Endothelial cell of umbilical vein (primary cell): Measurements from ENCODE around the gene CBL. TPM values are rescaled to one million over a fixed set of nuclear protein-coding genes. Genes with fewer than 3 reads are reported as not detected.

Experiments
- BruUV-seq: library from RNA; stranded (reverse); fragments of 400-500 nt; replicated peaks from 2 replicates; lab custom pipeline; 2021; lab: Mats Ljungman, UMichigan
- CTCF ChIA-PET: fragments of 300-600, 350-600 bp; sonication (Branson Sonifier 250); formaldehyde crosslinking; loops from one replicate; lab custom pipeline; 2021; ENCODE audit warnings: antibody characterized with exemption, inconsistent platforms; lab: Charles Lee
- POLR2A ChIA-PET: fragments of 300-600, 350-600 bp; sonication (Branson Sonifier 250); formaldehyde crosslinking; loops from one replicate; lab custom pipeline; 2021; ENCODE audit warnings: antibody characterized with exemption, inconsistent platforms; lab: Charles Lee
- DNase-seq: peaks from one replicate; pipeline ENCODE4 v3.0.0-alpha.2; 2011; ENCODE audit warnings: low read depth, low spot score
- FAIRE-seq: peaks from 2 replicates; lab custom pipeline; 2011; peaks lifted over from hg19 to GRCh38; lab: Jason Lieb, UNC
- H2AFZ ChIP-seq: 2 replicates; pipeline ENCODE4 v1.6.0; 2012; ENCODE audit warnings: low read depth, low read length, control low read depth, inconsistent platforms
- H3K27ac ChIP-seq: 2 replicates; pipeline ENCODE4 v1.5.1; 2011; ENCODE audit warnings: low read depth, mild to moderate bottlenecking, control low read depth, low read length, moderate library complexity; ENCODE audit not compliant: insufficient read depth
- H3K27me3 ChIP-seq, 2 experiments: 2 replicates each; pipeline versions ENCODE4 v1.6.0 to v1.6.1; 2011; ENCODE audit warnings: low read length in 2 of 2, mixed read lengths in 1 of 2; ENCODE audit not compliant: control insufficient read depth in 2 of 2, insufficient read depth in 2 of 2
- H3K36me3 ChIP-seq, 2 experiments: 2 replicates in 1 of 2; 3 replicates in 1 of 2; pipeline ENCODE4 v1.5.1; 2011; ENCODE audit warnings: low read length in 2 of 2, mild to moderate bottlenecking in 1 of 2, moderate library complexity in 1 of 2; ENCODE audit not compliant: control insufficient read depth in 2 of 2, insufficient read depth in 2 of 2; ENCODE audit errors: extremely low read depth in 1 of 2
- H3K4me1 ChIP-seq: 3 replicates; pipeline ENCODE4 v1.5.1; 2011; ENCODE audit warnings: mild to moderate bottlenecking, low read length; ENCODE audit not compliant: control insufficient read depth, insufficient read depth; ENCODE audit errors: extremely low read depth
- H3K4me2 ChIP-seq: 2 replicates; pipeline ENCODE4 v1.6.1; 2011; ENCODE audit warnings: low read length, control low read depth, mixed read lengths; ENCODE audit not compliant: insufficient read depth
- H3K4me3 ChIP-seq, 3 experiments: fragments of 200-600 bp in 1 of 3; sonication (generic), shearing (Covaris generic) in 1 of 3; replicated peaks in 1 of 3; 2 replicates each; pipeline ENCODE4 v1.5.1; 2011 to 2016; ENCODE audit warnings: control low read depth in 3 of 3, low read length in 3 of 3, mild to moderate bottlenecking in 2 of 3, inconsistent platforms in 1 of 3, low read depth in 1 of 3, moderate library complexity in 1 of 3; ENCODE audit not compliant: insufficient read depth in 1 of 3
- H3K79me2 ChIP-seq: 2 replicates; pipeline ENCODE4 v1.6.0; 2012; ENCODE audit warnings: low read length, inconsistent platforms; ENCODE audit not compliant: control insufficient read depth, insufficient read depth
- H3K9ac ChIP-seq: replicated peaks from 2 replicates; pipeline ENCODE3; 2011; ENCODE audit warnings: low read length, control low read depth; ENCODE audit not compliant: insufficient read depth; ENCODE audit errors: extremely low read depth
- H3K9me1 ChIP-seq: replicated peaks from 3 replicates; pipeline ENCODE4 v1.6.0; 2011; ENCODE audit warnings: mild to moderate bottlenecking, low read length; ENCODE audit not compliant: control insufficient read depth, insufficient read depth; ENCODE audit errors: extremely low read depth
- H3K9me3 ChIP-seq: replicated peaks from 2 replicates; pipeline ENCODE4 v1.5.1; 2012; ENCODE audit warnings: low read length, inconsistent platforms; ENCODE audit not compliant: control insufficient read depth, insufficient read depth
- H4K20me1 ChIP-seq: replicated peaks from 2 replicates; pipeline ENCODE3; 2011; ENCODE audit warnings: mild to moderate bottlenecking, low read length; ENCODE audit not compliant: control insufficient read depth, insufficient read depth; ENCODE audit errors: extremely low read depth
- EZH2 ChIP-seq: IDR thresholded peaks from 2 replicates; pipeline ENCODE4 v1.6.1; 2012; ENCODE audit warnings: borderline replicate concordance, low read depth, mild to moderate bottlenecking, moderate library complexity, low read length, inconsistent platforms; ENCODE audit not compliant: severe bottlenecking
- FOS ChIP-seq: IDR thresholded peaks from 2 replicates; pipeline ENCODE4 v1.6.1; 2011; ENCODE audit warnings: mild to moderate bottlenecking, low read length, moderate library complexity, borderline replicate concordance; ENCODE audit not compliant: insufficient read depth
- GATA2 ChIP-seq: IDR thresholded peaks from 2 replicates; pipeline ENCODE4 v1.7.0; 2011; ENCODE audit warnings: low read depth, mild to moderate bottlenecking, moderate library complexity, mixed read lengths, low read length; ENCODE audit not compliant: insufficient read length, insufficient read depth
- MYC ChIP-seq: IDR thresholded peaks from one replicate; pipeline ENCODE4 v1.6.1; 2011; ENCODE audit warnings: mild to moderate bottlenecking, low read depth, low read length
- POLR2AphosphoS5 ChIP-seq: IDR thresholded peaks from 2 replicates; pipeline ENCODE4 v1.6.1; 2012; ENCODE audit warnings: low read depth, mild to moderate bottlenecking, control low read depth, low read length, moderate library complexity; ENCODE audit not compliant: insufficient read depth
- dilution Hi-C: fragments of 300-500 bp; cut with MboI; formaldehyde crosslinking; loops from one replicate; pipeline ENCODE4 v1.15.0; 2019; ENCODE audit warnings: low sequenced_read_pairs; ENCODE audit not compliant: extremely low pct_ligation_motif_present
- intact Hi-C: fragments of 100-400 bp; cut with micrococcal nuclease; formaldehyde crosslinking; loops from one replicate; pipeline ENCODE4 v1.10.0; 2022
- polyA plus RNA-seq, 4 experiments: library from polyadenylated mRNA; depleted of rRNA in 3 of 4; stranded (reverse) in 3 of 4; unstranded in 1 of 4; fragments of >200 nt; gene quantifications; 2 replicates each; pipeline versions ENCODE4 v1.2.1 to v1.2.3, GENCODE V29; 2011 to 2012; ENCODE audit warnings: missing spikeins in 1 of 4
- total RNA-seq: library from RNA; stranded (reverse); gene quantifications from 2 replicates; pipeline ENCODE4 v1.2.3, GENCODE V29; 2021
- TF ChIP-seq, protein P1 (sequence below), 2 donors: IDR thresholded peaks; 1 replicate in 1 of 2; 2 replicates in 1 of 2; pipeline ENCODE4 v1.5.1; 2011; ENCODE audit warnings: low read length in 2 of 2, mild to moderate bottlenecking in 2 of 2, moderate library complexity in 2 of 2, control low read depth in 1 of 2, inconsistent platforms in 1 of 2, low read depth in 1 of 2; ENCODE audit not compliant: insufficient read depth in 1 of 2; ENCODE audit errors: extremely low read depth in 1 of 2

The CBL gene
- total and polyA plus RNA-seq, 2 donors (not counting 3 experiments of a cell fraction or from before 2014, with no cell fraction given): 15.5 to 41.5 TPM

DNA sequence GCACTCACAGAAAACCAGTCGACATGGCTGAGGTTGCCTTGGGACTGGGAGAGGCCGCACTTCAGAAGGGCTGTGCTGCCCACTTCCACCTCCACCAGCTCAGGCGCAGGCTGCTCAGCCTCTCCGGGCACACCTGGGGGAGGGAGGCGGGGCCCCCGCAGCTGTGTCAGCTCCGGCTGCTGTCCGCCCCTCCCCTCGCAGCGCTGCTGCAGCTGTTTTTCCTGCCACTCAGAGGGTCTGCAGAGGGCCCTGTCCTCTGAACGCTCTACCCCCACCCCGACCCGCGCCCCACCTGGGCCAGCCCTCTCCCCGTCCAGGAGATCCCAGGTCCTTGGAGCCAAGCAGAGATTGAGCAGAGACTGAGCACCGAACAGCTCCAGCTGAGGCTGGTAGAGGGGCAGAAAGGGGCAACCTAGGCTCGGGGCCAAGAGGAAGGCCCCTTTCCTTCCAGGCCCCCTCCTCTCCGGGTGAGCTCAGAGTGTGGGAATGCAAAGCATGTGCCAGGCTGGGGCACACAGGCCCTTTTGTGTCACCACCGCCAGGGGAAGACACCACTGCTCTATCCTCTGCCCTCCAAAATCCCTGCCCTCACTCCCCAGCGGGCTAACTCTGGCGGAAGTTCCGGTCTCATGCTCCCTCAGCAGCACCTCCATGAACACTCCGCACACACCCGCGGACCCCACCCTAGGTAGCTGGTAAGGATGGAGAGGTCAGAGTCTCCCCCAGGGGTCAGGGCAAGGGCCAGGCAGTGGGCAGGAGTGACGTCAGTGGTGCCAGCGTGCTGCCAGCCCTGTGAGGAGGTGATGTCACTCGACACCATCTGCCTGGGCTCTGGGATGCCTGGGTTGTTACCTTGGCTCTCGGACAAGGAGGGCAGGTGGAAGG, 109.2 kb downstream of the CBL start:
- Histone ChIP-seq H3K79me2 (peaks cover 64% of the 10 kb centered on the region), H2AFZ (no peak overlapping the region), H3K4me2 (peak overlapping the region; percentile 62), H4K20me1 (no peaks in the 10 kb centered on the region), H3K9me1 (no peaks in the 10 kb centered on the region), H3K4me1 (peaks cover 44% of the 10 kb centered on the region), H3K36me3 (peaks cover 14 to 40% of the 10 kb centered on the region in 2 experiments), H3K9ac (peak overlapping the region; percentile 81), H3K9me3 (no peaks in the 10 kb centered on the region), H3K27ac (peak overlapping the region; percentile 80), H3K27me3 (no peaks in the 10 kb centered on the region), H3K4me3 (peak overlapping the region; percentile 87 to 93 (median 89))
- ChIA-PET POLR2A (interaction anchor here (1.0 to 1.1 kb wide), 2 partner anchors 9 to 23 kb away, joined by 4 to 6 read pairs; no protein-coding TSS in a partner anchor), CTCF (interaction anchor here (0.7 to 15.9 kb wide), 7 partner anchors 8 to 59 kb away, joined by 3 to 301 read pairs (median 5); partner anchors contain the start of genes C1QTNF5 and RNF26)
- DNase-seq: peak; percentile 49
- dilution Hi-C loops (no loop called here), intact Hi-C loops (loop anchor here (1.0 to 5.0 kb wide), 3 partner anchors 8 to 403 kb away; partner anchors contain the start of gene VPS11)
- FAIRE-seq: peak; percentile 77
- TF ChIP-seq POLR2AphosphoS5 (peak; percentile 36), FOS (peak; percentile 42), EZH2 (no peak), GATA2 (no peak), MYC (no peak)
- TF ChIP-seq, protein P1, sequence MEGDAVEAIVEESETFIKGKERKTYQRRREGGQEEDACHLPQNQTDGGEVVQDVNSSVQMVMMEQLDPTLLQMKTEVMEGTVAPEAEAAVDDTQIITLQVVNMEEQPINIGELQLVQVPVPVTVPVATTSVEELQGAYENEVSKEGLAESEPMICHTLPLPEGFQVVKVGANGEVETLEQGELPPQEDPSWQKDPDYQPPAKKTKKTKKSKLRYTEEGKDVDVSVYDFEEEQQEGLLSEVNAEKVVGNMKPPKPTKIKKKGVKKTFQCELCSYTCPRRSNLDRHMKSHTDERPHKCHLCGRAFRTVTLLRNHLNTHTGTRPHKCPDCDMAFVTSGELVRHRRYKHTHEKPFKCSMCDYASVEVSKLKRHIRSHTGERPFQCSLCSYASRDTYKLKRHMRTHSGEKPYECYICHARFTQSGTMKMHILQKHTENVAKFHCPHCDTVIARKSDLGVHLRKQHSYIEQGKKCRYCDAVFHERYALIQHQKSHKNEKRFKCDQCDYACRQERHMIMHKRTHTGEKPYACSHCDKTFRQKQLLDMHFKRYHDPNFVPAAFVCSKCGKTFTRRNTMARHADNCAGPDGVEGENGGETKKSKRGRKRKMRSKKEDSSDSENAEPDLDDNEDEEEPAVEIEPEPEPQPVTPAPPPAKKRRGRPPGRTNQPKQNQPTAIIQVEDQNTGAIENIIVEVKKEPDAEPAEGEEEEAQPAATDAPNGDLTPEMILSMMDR (IDR thresholded peaks at IDR 0.05; ENCODE audit: extremely low read depth in 1 of 2, insufficient read depth in 1 of 2, low read depth in 1 of 2, low read length in 2 of 2): peak; percentile 16 to 46
- BruUV-seq: no TSS peak
